Measurements from ENCODE around the gene SPTLC3. TPM values are rescaled to one million over a fixed set of nuclear protein-coding genes. Genes with fewer than 3 reads are reported as not detected.

Gene SPTLC3
- total RNA-seq, 3 donors from 2014 or later, result 0.16 to 0.71 (median 0.23) TPM

GRCh38 chr20:13170771-13171170 lies 162.0 kb downstream of the SPTLC3 start:
- Mint-ChIP-seq H3K4me3 (no peak overlapping the region), H3K27me3 (ENCODE audit: low read depth) (peaks cover 4% of the 10 kb centered on the region), H3K4me1 (ENCODE audit: low read depth) (no peaks in the 10 kb centered on the region), H3K9me3 (no peaks in the 10 kb centered on the region), H3K36me3 (ENCODE audit: insufficient read depth) (no peaks in the 10 kb centered on the region)
- DNase-seq, result no peak
- ATAC-seq, result no peak

DNA sequence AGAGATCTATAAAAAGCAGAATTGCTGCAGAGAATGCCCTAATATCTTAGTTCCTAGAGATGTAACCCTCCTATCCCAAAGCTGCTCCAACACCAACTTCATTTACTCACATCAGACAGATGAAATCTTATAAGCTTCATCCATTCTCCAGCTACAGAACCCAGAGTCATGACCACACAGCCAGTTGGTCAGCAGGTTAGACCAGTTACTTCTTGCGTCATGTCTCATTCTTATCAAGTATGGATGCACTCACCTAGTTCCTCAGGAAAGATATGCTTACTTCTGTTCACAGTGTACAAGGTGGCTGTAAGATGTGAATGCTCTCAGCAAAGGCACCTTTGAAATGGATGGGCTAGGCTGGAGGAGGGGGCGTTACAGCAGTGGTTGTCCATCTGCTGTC lies 164.4 kb downstream of the SPTLC3 start:
- no peak for ATAC-seq
- no peaks in the 10 kb centered on the region for H3K4me1 Mint-ChIP-seq (ENCODE audit: low read depth)

DNA sequence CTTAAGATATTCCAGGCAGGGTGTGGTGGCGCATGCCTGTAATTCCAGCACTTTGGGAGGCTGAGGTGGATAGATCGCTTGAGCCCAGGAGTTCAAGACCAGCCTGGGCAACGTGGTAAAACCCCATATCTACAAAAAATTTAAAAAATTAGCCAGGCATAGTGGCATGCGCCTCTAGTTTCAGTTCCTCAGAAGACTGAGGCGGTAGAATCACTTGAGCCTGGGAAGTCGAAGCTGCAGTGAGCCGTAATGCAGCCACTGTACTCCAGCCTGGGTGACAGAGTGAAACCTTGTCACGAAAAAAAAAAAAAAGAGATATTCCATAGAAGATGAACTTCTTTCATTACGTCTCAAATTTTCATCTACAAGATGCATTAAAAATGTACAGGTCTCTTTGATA lies 165.6 kb downstream of the SPTLC3 start:
- DNase-seq (no peak), ATAC-seq (no peak)
- peaks cover 8% of the 10 kb centered on the region for H3K27me3 Mint-ChIP-seq (ENCODE audit: low read depth)
- peaks cover 16% of the 10 kb centered on the region for H3K9me3 Mint-ChIP-seq
- H3K4me3 Mint-ChIP-seq, result no peak overlapping the region
- H3K4me1 Mint-ChIP-seq (ENCODE audit: low read depth), result no peaks in the 10 kb centered on the region
- H3K36me3 Mint-ChIP-seq (ENCODE audit: insufficient read depth), result no peaks in the 10 kb centered on the region

More for the DNA sequence above, 164.4 kb downstream of the SPTLC3 start:
- peaks cover 8% of the 10 kb centered on the region for H3K27me3 Mint-ChIP-seq (ENCODE audit: low read depth)
- no peak for DNase-seq
- no peak overlapping the region for H3K4me3 Mint-ChIP-seq
- H3K9me3 Mint-ChIP-seq, result peaks cover 13% of the 10 kb centered on the region
- H3K36me3 Mint-ChIP-seq (ENCODE audit: insufficient read depth), result no peaks in the 10 kb centered on the region

- no peaks in the 10 kb centered on the region for H3K36me3 Mint-ChIP-seq (ENCODE audit: insufficient read depth)
- no peak for ATAC-seq
- no peak for DNase-seq
- H3K4me3 Mint-ChIP-seq, result no peak overlapping the region
- H3K9me3 Mint-ChIP-seq, result peaks cover 19% of the 10 kb centered on the region
- peaks cover 2% of the 10 kb centered on the region for H3K4me1 Mint-ChIP-seq (ENCODE audit: low read depth)
- peaks cover 12% of the 10 kb centered on the region for H3K27me3 Mint-ChIP-seq (ENCODE audit: low read depth)
Measured at GRCh38 chr20:13180986-13181889, 172.5 kb downstream of the SPTLC3 start.

DNA sequence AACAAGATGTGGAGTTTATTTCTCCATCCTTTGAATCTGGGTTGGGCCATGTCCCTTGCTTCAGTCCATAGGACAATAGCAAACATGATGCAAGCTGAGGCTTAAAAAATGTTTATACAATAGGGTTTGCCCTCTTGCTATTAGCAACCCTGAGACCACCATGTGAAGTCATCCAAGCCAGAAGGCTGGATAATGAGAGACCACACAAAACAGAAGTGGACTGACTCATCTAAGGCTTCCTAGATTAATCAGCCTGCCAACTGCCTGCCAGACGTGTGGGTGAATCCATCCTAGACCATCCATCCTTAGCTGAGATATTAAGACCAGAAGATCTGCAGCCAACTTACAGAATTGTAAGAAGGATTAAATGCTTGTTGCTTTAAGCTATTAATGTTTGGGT lies 174.2 kb downstream of the SPTLC3 start:
- Mint-ChIP-seq H3K36me3 (ENCODE audit: insufficient read depth) (peaks cover 4% of the 10 kb centered on the region), H3K4me1 (ENCODE audit: low read depth) (peaks cover 2% of the 10 kb centered on the region), H3K27me3 (ENCODE audit: low read depth) (peaks cover 8% of the 10 kb centered on the region), H3K9me3 (peaks cover 20% of the 10 kb centered on the region), H3K4me3 (no peak overlapping the region)
- peak in 1 of 2 donors; percentile 18 for ATAC-seq
- DNase-seq, result no peak

- Mint-ChIP-seq H3K36me3 (ENCODE audit: insufficient read depth) (peaks cover 6% of the 10 kb centered on the region), H3K4me3 (no peak overlapping the region), H3K9me3 (peaks cover 16% of the 10 kb centered on the region), H3K4me1 (ENCODE audit: low read depth) (peaks cover 2% of the 10 kb centered on the region), H3K27me3 (ENCODE audit: low read depth) (peaks cover 8% of the 10 kb centered on the region)
- no peak for ATAC-seq
- DNase-seq, result no peak
Measured at GRCh38 chr20:13186043-13186774, 177.4 kb downstream of the SPTLC3 start.

DNA sequence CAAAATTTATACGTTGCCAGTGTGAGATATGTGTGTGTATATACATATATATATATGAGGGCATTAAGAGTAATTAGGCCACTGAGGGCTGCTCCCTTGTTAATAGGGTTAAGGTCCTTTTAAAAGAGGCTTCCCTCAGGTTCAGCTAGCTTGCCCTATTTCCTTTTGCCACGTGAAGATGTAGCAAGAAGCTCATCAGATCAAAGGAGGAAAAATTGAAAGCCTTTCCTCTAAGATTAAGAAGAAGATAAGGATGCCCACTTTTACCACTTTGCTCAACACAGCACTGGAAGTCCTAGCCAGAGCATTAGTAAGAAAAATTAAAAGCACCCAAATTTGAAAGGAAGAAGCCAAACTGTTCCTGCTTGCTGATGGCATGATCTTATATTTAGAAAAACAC lies 179.1 kb downstream of the SPTLC3 start:
- Mint-ChIP-seq H3K27me3 (ENCODE audit: low read depth) (no peaks in the 10 kb centered on the region), H3K36me3 (ENCODE audit: insufficient read depth) (peaks cover 6% of the 10 kb centered on the region), H3K9me3 (peaks cover 16% of the 10 kb centered on the region), H3K4me3 (no peak overlapping the region), H3K4me1 (ENCODE audit: low read depth) (no peaks in the 10 kb centered on the region)
- ATAC-seq (no peak), DNase-seq (no peak)

GRCh38 chr20:13199279-13199678 lies 190.5 kb downstream of the SPTLC3 start:
- DNase-seq (no peak), ATAC-seq (no peak)
- Mint-ChIP-seq H3K9me3 (no peaks in the 10 kb centered on the region), H3K4me1 (ENCODE audit: low read depth) (peaks cover 3% of the 10 kb centered on the region), H3K27me3 (ENCODE audit: low read depth) (peaks cover 4% of the 10 kb centered on the region), H3K4me3 (no peak overlapping the region), H3K36me3 (ENCODE audit: insufficient read depth) (no peaks in the 10 kb centered on the region)

- Mint-ChIP-seq H3K4me1 (ENCODE audit: low read depth) (peaks cover 3% of the 10 kb centered on the region), H3K9me3 (no peaks in the 10 kb centered on the region)
Measured at GRCh38 chr20:13200767-13201500, 192.2 kb downstream of the SPTLC3 start.

DNA sequence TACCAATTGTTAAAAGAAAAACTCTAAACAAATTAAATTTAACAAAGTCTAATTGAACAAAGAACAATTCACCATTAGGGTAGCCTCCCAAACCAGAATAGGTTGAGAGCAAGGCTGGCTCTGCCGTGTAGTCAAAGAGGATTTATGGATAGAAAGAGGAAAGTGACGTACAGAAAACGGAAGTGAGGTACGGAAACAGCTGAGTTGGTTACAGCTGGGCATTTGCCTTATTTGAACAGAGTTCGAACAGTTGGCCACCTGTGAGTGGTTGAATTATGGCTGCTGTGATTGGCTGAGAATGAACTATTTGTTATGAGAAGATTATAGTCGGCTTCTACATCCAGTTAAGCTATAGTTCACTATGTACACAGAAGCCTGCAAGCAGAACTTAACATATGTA lies 193.8 kb downstream of the SPTLC3 start:
- Mint-ChIP-seq H3K36me3 (ENCODE audit: insufficient read depth) (no peaks in the 10 kb centered on the region), H3K27me3 (ENCODE audit: low read depth) (peaks cover 6% of the 10 kb centered on the region), H3K4me3 (no peak overlapping the region), H3K4me1 (ENCODE audit: low read depth) (peaks cover 3% of the 10 kb centered on the region), H3K9me3 (no peaks in the 10 kb centered on the region)
- DNase-seq (no peak), ATAC-seq (no peak)

More at GRCh38 chr20:13200767-13201500, 192.2 kb downstream of the SPTLC3 start:
- no peak for DNase-seq
- Mint-ChIP-seq H3K36me3 (ENCODE audit: insufficient read depth) (no peaks in the 10 kb centered on the region), H3K4me3 (no peak overlapping the region), H3K27me3 (ENCODE audit: low read depth) (peaks cover 6% of the 10 kb centered on the region)
- ATAC-seq, result no peak

DNA sequence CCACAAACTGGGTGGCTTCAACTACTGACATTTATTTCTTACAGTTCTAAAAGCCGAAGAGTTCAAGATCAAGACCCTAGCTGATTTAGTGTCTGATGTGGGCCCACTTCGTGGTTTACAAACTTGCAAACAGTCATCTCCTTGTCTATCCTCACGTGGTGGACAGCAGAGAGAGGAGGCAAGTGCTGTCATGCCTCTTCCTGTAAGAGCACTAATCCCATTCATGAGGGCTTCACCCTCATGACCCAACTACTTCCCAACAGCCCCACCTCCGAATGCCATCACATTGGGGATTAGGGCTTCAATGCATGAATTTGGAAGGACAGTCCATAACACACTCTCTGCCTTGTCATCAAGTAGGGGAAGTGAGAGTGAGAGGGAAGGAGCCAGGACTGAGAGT lies 196.7 kb downstream of the SPTLC3 start:
- H3K4me1 Mint-ChIP-seq (ENCODE audit: low read depth), result peaks cover 3% of the 10 kb centered on the region
- peaks cover 6% of the 10 kb centered on the region for H3K27me3 Mint-ChIP-seq (ENCODE audit: low read depth)
- H3K9me3 Mint-ChIP-seq, result no peaks in the 10 kb centered on the region
- H3K4me3 Mint-ChIP-seq, result no peak overlapping the region
- DNase-seq, result no peak
- no peak for ATAC-seq
- H3K36me3 Mint-ChIP-seq (ENCODE audit: insufficient read depth), result no peaks in the 10 kb centered on the region

GRCh38 chr20:13205848-13206434 lies 197.2 kb downstream of the SPTLC3 start:
- H3K27me3 Mint-ChIP-seq (ENCODE audit: low read depth), result peaks cover 6% of the 10 kb centered on the region
- no peaks in the 10 kb centered on the region for H3K36me3 Mint-ChIP-seq (ENCODE audit: insufficient read depth)
- ATAC-seq (no peak), DNase-seq (no peak)
- no peaks in the 10 kb centered on the region for H3K9me3 Mint-ChIP-seq
- H3K4me3 Mint-ChIP-seq, result no peak overlapping the region
- peaks cover 3% of the 10 kb centered on the region for H3K4me1 Mint-ChIP-seq (ENCODE audit: low read depth)

DNA sequence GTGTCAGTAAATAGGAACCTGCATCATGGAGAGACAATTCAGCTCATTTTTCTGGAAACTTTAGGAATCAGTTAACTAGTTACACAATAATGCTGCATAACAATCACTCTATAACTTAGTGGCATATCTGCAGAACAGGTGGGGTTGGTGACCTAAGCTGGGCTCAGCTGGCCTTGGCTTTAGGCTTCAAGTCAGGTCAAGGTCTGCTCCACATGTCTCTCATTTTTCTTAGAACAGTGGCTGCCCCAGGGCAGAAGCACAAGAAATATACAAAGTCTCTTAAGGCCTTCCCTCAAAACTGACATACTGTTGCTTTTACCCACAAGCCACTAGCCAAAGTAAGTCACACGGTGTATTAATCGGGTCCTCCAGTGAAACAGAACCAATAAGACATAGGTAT lies 198.2 kb downstream of the SPTLC3 start:
- H3K27me3 Mint-ChIP-seq (ENCODE audit: low read depth), result peaks cover 6% of the 10 kb centered on the region
- ATAC-seq, result no peak
- no peaks in the 10 kb centered on the region for H3K9me3 Mint-ChIP-seq
- peaks cover 3% of the 10 kb centered on the region for H3K4me1 Mint-ChIP-seq (ENCODE audit: low read depth)
- no peak overlapping the region for H3K4me3 Mint-ChIP-seq
- H3K36me3 Mint-ChIP-seq (ENCODE audit: insufficient read depth), result no peaks in the 10 kb centered on the region
- no peak for DNase-seq
